Neural crest cell (in vitro differentiated cells): ENCODE results near the gene RFC2. TPM values are rescaled to one million over a fixed set of nuclear protein-coding genes. Genes with fewer than 3 reads are reported as not detected.
"Not testable (repeated sequence)": the region's sequence is repeated elsewhere in the genome, so short reads cannot be mapped to it uniquely, and the experiment has no call there.

Source experiments
- DNase-seq: peaks from one replicate; pipeline ENCODE4 v3.0.0; 2021; ENCODE audit warnings: low read depth, mixed read lengths, low spot score
- H3K27ac Mint-ChIP-seq: one replicate; pipeline ENCODE4 v1.8.0; 2021; ENCODE audit warnings: mild to moderate bottlenecking, mixed read lengths; ENCODE audit not compliant: unreplicated experiment
- H3K27me3 Mint-ChIP-seq: 2 replicates; pipeline ENCODE4 v1.8.0; 2021; ENCODE audit warnings: low read depth, mild to moderate bottlenecking, mixed read lengths
- H3K36me3 Mint-ChIP-seq: 2 replicates; pipeline ENCODE4 v1.8.0; 2021; ENCODE audit warnings: low read depth, mild to moderate bottlenecking, mixed read lengths
- H3K4me1 Mint-ChIP-seq: 2 replicates; pipeline ENCODE4 v1.8.0; 2021; ENCODE audit warnings: mixed read lengths
- H3K4me3 Mint-ChIP-seq: one replicate; pipeline ENCODE4 v1.8.0; 2021; ENCODE audit warnings: mild to moderate bottlenecking, mixed read lengths
- H3K9me3 Mint-ChIP-seq: 2 replicates; pipeline ENCODE4 v1.8.0; 2021; ENCODE audit warnings: mixed read lengths
- total RNA-seq: library from RNA; stranded (reverse); gene quantifications from 2 replicates; pipeline ENCODE4 v1.2.1, GENCODE V29; 2021
- TF ChIP-seq, protein P1 (sequence below): fragments of 200-600 bp; sonication (generic); conservative IDR thresholded peaks from 2 replicates; pipeline ENCODE4 v1.5.0; 2021; ENCODE audit warnings: antibody characterized with exemption, mild to moderate bottlenecking

The RFC2 gene
- total RNA-seq, 1 donor from 2014 or later: 77.0 TPM

DNA sequence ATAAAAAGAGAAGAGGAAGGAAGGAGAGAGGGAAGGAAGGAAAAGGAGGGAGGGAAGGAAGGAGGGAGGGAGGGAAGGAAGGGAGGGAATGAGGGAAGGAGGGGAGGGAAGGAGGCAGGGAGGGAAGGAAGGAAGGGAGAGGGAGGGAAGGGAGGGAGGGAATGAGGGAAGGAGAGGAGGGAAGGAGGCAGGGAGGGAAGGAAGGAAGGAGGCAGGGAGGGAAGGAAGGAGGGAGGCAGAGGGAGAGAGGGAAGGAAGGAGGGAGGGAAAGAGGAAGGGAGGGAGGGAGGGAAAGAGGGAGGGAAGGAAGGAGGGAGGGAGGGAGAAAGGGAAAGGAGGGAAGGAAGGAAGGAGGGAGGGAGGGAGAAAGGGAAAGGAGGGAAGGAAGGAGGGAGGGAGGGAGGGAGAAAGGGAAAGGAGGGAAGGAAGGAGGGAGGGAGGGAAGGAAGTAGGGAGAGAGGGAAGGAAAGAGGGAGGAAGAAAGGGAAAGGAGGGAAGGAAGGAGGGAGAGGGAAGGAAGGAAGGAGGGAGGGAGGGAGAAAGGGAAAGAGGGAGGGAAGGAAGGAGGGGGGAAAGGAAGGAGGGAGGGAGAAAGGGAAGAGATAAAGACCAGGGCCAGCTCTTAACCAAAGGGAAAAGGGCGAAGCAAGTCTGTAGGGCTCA, 50.1 kb downstream of the RFC2 start:
- Mint-ChIP-seq H3K36me3 (no peaks in the 10 kb centered on the region), H3K9me3 (no peaks in the 10 kb centered on the region), H3K27ac (no peak overlapping the region), H3K4me1 (no peaks in the 10 kb centered on the region), H3K4me3 (no peak overlapping the region), H3K27me3 (peaks cover 4% of the 10 kb centered on the region)
- TF ChIP-seq, protein P1, sequence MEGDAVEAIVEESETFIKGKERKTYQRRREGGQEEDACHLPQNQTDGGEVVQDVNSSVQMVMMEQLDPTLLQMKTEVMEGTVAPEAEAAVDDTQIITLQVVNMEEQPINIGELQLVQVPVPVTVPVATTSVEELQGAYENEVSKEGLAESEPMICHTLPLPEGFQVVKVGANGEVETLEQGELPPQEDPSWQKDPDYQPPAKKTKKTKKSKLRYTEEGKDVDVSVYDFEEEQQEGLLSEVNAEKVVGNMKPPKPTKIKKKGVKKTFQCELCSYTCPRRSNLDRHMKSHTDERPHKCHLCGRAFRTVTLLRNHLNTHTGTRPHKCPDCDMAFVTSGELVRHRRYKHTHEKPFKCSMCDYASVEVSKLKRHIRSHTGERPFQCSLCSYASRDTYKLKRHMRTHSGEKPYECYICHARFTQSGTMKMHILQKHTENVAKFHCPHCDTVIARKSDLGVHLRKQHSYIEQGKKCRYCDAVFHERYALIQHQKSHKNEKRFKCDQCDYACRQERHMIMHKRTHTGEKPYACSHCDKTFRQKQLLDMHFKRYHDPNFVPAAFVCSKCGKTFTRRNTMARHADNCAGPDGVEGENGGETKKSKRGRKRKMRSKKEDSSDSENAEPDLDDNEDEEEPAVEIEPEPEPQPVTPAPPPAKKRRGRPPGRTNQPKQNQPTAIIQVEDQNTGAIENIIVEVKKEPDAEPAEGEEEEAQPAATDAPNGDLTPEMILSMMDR: no peak
- DNase-seq: no peak

DNA sequence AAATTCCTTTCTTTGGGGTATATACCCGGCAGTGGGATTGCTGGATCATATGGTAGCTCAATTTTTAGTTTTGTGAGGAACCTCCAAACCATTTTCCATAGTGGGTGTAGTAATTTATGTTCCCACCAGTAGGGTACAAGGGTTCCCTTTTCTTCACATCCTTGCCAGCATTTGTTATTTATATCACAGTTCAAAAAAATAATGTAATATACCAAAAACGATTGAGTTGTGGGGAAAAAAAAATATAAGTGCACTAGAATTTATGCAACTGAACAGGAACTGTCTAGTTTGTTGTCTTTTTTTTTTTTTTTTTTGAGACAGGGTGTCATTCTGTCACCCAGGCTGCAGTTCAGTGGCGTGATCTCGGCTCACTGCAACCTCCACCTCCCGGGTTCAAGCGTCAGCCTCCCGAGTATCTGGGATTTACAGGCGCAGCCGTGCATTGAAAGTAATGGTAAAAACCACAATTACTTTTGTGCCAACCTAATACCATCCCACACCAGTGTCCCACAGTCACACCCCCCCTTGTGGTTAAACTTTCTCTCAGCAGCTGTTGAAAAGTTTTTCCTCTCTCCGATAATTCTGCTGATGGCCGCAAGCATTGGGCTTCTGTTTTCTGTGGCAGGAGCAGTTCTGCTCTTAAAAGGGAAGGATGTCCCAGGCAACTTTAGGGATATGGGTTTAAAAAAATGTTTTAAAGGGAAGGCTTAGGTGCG, 51.2 kb downstream of the RFC2 start:
- DNase-seq: no peak
- peaks cover 4% of the 10 kb centered on the region for H3K27me3 Mint-ChIP-seq

DNA sequence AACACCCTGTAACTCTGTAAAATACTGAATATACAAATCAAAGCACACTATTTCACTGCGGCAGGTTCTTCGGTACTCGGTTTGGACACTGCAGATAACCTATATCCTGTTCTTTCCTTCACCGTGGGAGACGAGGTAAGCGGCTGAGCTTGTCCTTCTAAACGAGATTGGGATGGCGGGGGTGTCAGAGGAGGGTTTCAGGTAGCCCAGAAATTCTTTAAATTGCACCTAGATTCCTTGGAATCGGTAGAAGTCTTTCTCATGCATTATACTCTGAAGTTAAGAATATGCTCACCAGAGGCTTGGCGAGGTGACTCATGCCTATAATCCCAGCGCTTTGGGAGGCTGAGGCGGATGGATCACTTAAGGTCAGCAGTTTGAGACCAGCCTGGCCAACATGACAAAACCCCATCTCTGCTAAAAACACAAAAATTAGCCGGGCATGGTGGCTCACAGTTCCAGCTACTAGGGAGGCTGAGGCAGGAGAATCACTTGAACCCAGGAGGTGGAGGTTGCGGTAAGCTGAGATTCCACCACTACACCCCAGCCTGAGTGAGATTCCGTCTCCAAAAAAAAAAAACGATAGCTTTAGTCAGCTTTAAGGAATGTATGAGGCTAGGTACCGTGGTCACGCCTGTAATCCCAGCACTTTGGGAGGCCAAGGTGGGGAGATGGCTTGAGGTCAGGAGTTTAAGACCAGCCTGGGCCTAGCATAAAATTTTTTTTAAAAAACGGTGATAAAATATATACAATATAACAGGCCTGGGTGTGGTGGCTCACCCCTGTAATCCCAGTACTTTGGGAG, 54.4 kb downstream of the RFC2 start:
- Mint-ChIP-seq H3K4me3 (peak overlapping the region; percentile 21), H3K27me3 (no peaks in the 10 kb centered on the region), H3K27ac (peak overlapping the region; percentile 24), H3K4me1 (no peaks in the 10 kb centered on the region), H3K9me3 (no peaks in the 10 kb centered on the region), H3K36me3 (peaks cover 2% of the 10 kb centered on the region)
- no peak for DNase-seq
- TF ChIP-seq, protein P1: no peak

More for the DNA sequence above, 51.2 kb downstream of the RFC2 start:
- no peak overlapping the region for H3K27ac Mint-ChIP-seq
- H3K4me1 Mint-ChIP-seq: no peaks in the 10 kb centered on the region
- H3K36me3 Mint-ChIP-seq: no peaks in the 10 kb centered on the region
- no peaks in the 10 kb centered on the region for H3K9me3 Mint-ChIP-seq
- TF ChIP-seq, protein P1: peak; percentile 63
- H3K4me3 Mint-ChIP-seq: no peak overlapping the region

DNA sequence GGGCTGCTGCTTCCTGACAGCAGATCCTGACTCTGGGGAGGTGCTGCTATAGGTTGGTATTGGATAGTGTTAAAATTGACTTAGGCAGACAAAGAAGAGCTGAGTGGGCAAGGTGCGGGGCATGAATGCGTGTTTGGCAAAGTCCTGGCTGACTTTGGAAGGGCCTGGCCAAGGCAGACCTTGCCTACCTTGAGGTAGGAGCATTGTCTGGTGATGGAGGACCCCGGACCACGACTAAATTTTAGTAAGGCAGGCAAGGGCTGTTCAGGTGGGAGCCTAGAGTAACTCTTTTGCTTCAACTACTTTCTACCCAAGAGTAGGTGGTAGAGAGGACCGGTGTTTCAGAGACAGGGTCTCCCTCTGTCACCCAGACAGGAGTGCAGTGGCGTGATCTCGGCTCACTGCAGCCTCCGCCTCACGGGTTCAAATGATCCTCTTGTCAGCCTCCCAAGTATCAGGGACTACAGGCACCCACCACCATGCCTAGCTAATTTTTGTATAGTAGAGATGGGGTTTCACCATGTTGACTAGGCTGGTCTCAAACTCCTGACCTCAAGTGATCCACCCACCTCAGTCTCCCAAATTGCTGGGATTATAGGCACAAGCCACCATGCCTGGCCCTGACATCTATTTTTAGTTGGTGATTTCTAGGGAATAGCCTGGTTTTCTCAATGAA, 56.6 kb downstream of the RFC2 start:
- H3K4me3 Mint-ChIP-seq: no peak overlapping the region
- H3K27ac Mint-ChIP-seq: no peak overlapping the region
- peaks cover 2% of the 10 kb centered on the region for H3K36me3 Mint-ChIP-seq
- DNase-seq: no peak
- no peaks in the 10 kb centered on the region for H3K27me3 Mint-ChIP-seq
- no peaks in the 10 kb centered on the region for H3K9me3 Mint-ChIP-seq
- TF ChIP-seq, protein P1: no peak
- no peaks in the 10 kb centered on the region for H3K4me1 Mint-ChIP-seq

DNA sequence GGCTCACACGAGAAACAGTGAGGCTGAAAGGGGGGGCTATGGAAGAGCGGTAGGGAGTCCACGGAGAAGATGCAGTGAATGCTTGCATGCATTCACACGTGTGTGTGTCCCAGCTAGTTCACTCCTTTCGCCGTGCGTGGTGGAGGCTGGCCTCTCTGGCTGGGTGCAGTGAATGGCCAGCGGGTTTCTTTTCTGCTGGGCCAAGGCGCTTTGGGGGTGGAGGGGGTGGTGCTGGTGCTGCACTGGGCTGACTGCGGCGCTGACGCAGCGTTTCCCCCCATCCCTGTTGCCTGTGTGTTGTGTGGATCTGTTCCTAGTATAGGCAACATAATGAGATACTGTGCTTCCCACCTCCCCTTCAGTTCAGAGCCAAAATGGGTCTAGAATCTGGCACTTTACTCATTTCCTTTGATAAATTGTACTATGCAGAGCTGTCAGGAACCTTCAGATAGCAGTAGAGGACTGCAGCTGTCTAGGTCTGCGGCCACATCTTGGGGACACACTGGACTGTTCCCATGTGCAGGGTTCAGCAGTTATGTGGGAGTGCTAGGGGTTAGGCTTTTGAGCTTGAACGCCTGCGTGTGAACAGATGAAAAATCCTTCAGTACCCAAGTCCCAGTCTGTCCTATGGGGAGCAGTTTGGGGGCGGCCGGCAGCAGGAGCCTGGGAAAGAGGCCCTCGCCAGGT, 58.1 kb downstream of the RFC2 start:
- H3K27ac Mint-ChIP-seq, H3K4me3 Mint-ChIP-seq, H3K9me3 Mint-ChIP-seq, H3K36me3 Mint-ChIP-seq, DNase-seq, H3K27me3 Mint-ChIP-seq, H3K4me1 Mint-ChIP-seq: not testable (repeated sequence)

DNA sequence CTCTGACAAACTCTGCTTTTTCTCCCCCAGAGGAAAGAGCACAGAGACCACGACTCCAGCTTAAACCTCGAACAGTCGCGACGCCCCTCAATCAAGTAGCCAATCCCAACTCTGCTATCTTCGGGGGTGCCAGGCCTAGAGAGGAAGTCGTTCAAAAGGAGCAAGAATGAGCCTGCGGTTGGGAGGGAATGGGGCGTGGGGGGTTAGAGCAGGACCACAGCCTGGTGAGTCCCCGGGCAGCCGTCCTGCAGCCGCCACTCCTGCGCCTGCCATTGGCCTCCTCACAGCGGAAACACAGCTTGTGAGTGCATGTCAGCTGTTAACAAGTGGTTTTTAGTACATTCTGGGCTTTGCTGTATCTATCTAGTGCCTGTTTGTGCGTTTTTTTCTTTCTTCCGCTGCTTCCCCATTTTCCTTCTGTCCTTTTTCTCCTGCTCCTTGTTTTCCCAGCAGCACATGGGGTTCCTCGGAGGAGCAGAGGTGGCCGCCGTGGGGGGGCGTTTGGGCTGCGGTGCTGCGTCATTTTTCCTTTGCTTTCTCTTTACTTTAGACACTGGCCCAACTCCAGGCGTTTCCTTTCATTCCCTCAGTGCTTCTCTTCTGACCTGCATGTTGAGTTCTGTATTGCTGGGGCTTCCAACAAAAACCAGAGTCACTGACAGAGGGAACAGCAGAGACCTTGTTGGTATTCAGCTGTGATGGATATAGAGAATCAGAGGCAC, 58.9 kb downstream of the RFC2 start:
- H3K4me3 Mint-ChIP-seq, H3K9me3 Mint-ChIP-seq, DNase-seq, H3K36me3 Mint-ChIP-seq, H3K4me1 Mint-ChIP-seq, H3K27ac Mint-ChIP-seq, H3K27me3 Mint-ChIP-seq: not testable (repeated sequence)
